Hematopoietic multipotent progenitor cell treated with erythropoietin and hydrocortisone succinate and interleukin-3 and kit ligand, for 4 days (in vitro differentiated cells): ENCODE data around the gene GPR171.
"Not testable (repeated sequence)": the region's sequence is repeated elsewhere in the genome, so short reads cannot be mapped to it uniquely, and the experiment has no call there.

Experiments
- DNase-seq: peaks from one replicate; pipeline ENCODE4 v3.0.0-alpha.2; 2015

The GPR171 gene, protein sequence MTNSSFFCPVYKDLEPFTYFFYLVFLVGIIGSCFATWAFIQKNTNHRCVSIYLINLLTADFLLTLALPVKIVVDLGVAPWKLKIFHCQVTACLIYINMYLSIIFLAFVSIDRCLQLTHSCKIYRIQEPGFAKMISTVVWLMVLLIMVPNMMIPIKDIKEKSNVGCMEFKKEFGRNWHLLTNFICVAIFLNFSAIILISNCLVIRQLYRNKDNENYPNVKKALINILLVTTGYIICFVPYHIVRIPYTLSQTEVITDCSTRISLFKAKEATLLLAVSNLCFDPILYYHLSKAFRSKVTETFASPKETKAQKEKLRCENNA

DNA sequence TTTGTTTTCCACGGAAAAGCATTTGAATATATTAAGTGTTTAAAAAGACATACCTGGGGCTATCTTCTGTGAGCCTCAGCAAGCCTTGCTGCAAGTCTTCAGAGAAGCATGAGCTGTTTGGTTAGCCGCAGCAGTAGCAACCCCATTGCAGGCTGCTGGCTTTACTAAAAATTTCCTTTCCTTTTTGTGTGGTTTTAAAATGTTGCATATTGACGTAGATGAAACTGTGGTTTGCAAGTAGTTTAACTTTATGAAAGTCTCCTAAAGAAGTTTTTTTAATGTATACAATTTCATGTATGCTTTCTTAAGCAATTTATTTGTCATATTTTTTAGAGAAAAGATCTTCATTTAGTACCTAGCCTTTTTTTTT is at the start of gene GPR171:
GPR171 (minus strand) TSS at position 166 of the 370 bp plus-strand sequence. CDS start 3,830 bp downstream, outside the sequence.
- DNase-seq: peak; percentile 28

DNA sequence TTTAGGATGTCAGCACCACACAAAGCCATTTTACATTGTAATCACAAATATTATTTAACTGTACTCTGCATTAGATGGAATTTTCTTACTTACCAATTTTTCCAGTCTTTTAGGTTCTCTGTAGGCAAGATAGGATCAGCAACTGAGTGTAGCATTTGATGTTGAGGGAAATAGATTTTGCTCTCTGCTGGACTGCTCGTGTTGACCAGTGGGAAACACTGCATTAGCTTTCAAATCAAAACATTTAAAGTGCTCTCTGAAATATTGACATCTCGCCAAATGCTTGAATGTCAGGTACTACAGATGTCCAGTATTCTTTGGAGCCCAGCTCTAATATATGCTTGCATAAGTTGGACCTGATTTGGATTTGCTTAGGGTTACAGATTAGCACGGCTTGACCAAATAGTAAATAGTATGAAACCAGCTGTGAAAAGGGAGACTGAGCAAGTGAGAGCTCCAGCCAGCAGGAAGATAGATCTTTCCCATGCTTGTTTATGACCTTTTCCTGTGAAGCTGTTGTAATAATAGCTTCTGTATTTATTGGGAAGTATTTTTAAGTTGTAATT is 45.8 kb upstream of the GPR171 start:
- no peak for DNase-seq

DNA sequence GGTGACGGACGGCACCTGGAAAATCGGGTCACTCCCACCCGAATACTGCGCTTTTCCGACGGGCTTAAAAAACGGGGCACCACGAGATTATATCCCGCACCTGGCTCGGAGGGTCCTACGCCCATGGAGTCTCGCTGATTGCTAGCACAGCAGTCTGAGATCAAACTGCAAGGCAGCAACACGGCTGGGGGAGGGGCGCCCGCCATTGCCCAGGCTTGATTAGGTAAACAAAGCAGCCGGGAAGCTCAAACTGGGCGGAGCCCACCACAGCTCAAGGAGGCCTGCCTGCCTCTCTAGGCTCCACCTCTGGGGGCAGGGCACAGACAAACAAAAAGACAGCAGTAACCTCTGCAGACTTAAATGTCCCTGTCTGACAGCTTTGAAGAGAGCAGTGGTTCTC is 39.0 kb upstream of the GPR171 start:
- not testable (repeated sequence) for DNase-seq

DNA sequence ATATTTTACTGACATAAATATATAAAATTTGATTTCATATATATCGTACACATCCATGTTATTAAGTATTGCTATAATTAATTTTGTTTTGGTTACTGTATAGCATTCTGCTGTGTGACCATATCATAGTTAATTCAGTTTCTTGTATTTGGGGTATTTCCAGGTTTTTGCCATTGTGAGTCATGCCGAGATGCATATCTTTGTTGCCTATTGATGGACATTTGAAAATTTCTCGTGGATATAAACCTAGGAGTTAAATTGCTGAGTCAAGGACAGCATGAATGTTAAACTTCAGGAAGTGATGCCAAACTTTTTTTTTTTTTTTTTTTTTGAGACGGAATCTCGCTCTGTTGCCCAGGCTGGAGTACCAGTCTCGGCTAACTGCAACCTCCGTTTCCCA is 33.7 kb upstream of the GPR171 start:
- DNase-seq: no peak

DNA sequence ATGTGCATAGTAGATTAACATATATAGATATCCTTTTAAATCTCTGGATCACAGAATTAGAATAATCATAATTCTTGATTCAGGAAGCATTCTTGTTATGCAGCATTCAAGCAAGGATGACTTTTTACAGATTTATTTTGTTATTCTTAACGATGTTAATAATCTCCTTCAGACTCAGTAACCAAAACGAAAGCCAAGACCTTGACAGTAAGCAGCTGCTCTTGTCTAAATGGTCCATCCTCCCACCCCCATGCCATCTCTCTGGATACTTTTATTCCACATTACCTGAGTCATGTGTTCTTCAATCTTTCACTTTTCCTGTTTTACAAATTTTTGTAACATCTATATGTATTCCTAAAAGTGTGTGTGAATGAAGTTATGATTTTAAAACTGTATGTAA is 33.3 kb upstream of the GPR171 start:
- DNase-seq: no peak

DNA sequence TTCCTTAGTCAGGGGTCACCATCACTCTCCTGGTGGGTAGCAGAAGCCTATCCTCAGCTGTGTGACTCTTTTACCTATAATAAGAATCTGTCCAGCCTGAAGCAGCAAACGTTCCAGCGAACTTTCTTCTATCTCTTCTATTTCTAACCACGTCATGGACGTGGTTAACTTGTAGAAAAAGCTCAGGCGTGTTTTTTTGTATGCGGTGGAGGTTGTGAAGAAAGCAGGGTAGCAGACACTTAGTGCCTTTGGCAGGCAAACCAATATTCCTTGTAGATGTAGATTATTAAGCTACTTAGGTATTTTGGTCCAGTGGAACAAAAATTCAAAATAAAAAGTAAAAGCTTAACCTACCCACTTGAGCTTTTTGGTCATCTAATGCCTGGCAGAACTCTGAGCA is 31.8 kb upstream of the GPR171 start:
- DNase-seq: no peak

DNA sequence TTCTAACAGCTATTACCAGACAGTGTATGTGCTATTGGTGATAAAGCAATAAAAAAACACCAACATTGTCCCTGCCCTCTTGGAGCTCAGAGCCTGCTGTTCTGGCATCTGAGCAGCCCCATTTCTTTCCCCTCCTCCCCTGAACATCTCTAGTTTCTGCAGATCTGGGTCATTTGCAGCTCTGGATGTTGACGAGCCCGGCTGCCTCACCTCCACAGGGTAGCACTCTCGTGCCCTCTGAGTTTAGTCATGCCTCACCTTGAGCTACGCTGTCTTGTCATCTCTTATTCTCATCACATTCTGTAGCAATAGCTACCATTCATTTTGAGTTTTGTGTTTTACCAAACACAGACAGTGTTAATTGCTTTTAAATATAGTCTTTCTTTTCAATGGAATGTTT is 30.0 kb upstream of the GPR171 start:
- DNase-seq: no peak

DNA sequence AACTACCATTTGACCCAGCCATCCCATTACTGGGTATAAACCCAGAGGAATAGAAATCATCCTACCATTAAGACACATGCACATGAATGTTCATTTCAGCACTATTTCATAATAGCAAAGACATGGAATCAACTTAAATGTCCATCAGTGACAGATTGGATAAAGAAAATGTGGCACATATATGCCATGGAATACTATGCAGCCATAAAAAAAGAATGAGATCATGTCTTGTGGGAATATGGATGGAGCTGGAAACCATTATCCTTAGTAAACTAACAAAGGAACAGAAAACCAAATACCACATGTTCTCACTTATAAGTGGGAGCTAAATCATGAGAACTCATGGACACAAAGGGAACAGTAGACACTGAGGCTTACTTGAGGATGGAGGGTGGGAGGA is 29.4 kb upstream of the GPR171 start:
- DNase-seq: not testable (repeated sequence)

DNA sequence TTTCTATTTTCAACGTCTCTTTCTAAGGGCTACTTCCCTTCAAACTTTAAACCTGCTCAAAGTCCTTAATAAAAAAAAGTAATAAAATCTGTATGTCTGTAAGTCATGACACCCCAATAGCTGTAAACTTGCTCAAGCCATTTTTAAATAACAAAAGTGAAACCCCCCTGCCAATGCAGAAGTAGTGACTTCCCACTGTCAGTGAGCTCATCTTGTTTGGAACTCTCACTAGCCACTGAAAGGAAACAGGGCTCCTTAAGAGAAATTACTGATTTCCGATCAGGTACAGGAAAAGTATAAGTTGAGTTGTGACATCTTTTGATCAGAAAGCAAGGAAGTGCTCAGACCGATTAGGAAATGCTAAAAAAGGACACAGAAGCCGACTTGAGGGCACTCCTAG is 27.6 kb upstream of the GPR171 start:
- peak; percentile 35 for DNase-seq

DNA sequence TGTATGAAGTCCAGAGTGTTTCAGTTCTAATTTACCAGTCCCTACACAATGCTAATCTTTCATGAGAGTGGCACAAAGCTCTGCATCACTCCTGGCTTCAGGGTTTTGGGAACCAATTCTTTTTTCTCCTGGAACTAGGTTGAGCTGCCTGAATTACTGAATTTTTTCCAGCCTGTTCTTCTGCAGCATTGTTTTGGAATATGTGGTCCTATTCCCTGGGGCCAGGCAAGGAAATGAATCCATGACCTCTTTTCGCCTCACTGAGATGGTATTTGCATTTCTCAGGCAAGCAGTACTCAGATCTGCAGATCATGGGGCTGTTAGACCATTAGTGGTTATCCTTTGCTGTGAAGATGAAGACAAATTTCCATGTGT is 25.6 kb upstream of the GPR171 start:
- no peak for DNase-seq

DNA sequence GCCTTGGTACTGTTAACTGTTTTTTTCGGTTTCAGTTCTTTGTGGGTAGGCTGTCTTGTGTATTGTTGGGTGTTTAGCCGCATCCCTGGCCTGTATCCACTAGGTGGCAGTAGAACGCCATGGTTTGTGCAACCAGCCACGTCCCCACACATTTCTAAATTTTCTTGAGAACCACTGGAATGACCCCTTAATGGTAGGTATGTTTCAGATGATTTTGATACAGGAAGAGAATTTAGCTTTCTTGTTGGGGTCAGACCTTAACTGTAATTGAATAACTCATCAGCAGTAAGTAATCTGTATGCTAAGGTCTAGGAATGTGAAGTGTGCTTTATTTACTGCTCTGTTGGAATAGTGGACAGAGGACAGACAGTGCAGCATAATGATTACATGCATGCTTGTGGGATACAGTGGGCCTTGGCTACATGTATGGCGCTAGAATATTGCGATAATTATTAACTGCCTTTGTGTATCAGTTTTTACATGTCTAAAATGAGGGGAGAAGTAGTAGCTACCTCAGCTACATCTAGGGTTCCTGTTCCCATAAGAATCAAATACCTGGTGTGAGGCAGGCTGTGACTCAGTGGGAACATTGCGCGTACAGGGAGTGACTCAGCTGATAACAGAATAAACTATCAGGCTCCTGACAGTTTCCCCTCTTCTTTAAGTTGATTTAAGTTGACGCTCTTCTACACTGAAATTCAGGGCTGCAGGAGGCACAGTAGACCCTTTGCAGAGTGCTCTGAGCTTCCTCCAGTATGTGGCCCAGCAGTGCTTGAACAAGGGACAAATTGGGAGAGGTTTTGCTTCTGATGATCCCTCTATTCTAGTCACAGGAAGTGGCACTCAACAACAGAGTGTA is 25.0 kb upstream of the GPR171 start:
- peak; percentile 89 for DNase-seq

DNA sequence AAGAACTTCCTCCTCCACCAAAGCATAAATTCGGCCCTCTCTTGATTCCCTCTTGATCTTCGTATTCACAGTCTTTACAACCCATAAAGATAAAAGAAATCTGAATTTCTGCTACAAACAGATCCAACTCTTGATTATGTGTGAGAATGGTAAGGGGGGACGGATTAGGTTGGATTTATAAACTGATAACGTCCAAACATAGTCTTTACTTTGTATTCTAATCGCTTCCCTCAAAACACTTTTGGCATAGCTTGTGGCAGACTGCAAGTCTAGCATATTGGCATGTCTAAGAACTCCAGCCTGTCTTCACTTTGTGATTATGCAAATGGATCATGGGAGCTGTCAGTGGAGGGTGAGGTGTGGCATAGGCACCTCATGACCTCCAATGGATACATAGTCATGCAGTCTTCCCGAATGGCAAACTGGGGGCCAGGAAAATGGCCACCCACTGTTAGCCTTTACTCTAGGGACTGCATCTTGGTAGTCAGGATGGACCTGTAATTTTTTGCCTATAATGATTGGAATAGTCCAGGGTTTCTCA is 24.3 kb upstream of the GPR171 start:
- no peak for DNase-seq

DNA sequence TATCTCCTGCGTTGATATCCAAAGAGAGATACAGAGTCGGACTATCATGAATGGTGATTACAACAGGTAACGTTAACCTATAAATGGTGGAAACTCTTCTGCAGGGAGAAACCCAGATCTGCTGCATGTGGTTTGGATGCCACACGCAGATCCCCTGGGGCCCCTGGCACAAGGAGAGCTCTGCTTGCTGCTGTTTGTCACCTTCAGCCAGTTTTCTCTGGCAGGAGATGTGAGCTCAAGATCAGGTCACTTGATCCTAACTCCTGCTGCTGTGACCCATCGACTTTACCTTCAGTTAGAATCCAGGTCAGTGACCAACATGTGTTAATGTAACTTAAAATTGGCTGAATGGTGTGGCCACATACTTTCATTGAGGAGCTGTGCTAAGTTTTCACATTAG is 23.8 kb upstream of the GPR171 start:
- DNase-seq: no peak

DNA sequence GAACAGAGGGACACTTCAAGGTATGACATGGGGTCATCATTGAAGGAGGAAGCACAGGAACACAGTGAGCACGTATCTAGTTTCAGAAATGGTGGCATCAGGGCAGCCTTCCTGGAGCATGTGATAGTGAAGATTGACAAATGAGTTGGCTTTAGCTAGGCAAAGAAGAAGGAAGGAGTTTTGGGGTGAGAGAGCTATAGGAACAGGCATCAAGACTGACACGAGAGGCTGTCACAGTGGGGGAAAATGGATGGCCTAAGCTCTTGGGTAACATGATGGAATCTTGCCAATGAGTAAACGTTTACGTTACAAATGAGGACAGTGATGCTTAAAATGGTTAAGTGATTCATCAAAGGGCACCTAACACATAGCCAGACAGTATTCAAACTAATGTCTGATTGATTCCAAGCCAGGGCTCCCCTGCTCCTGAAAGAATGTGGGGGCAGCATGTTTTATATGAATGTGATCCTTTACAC is 23.1 kb upstream of the GPR171 start:
- peak; percentile 50 for DNase-seq

DNA sequence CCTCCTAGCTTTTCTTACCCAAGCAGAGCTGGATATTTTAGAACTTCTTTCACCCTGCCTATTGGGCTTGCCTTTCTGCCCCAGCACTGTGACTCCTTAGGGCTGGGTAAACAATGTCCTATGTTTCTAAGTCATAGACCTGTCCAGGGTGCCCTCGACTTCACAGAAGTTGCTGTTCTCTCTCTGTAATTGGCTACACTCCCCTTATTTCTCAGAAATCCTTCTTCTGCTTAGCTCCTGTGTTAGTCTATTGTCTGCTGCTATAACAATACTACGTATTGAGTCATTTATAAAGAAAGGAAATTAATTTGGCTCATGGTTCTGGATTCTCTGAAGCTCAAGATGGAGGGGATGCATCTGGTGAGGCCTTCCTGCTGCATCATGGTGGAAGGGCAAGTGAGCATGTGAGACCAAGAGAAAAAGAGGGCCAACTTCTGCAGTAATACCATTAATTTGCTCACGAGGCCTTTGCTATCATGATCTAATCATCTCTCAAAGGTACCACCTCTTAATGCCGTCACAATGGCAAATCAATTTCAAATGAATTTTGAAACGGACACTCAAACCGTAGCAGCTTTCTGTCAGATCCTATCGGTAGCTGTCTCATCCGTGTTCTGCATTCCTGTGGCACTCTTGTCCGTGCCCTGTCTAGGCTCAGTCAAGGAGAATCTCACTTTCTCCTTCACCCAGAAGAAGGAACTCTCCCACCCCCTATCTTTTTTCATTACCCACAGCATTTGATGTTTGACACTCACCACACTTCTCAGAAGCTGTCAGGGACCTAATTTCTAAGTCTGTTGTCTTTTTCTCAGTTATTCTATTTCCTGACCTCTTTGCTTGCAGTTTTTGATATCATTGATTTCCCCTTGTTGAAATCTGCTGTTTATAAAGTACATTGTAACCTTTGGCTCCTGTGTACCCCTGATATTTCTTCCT is 22.3 kb upstream of the GPR171 start:
- DNase-seq: peak; percentile 50

DNA sequence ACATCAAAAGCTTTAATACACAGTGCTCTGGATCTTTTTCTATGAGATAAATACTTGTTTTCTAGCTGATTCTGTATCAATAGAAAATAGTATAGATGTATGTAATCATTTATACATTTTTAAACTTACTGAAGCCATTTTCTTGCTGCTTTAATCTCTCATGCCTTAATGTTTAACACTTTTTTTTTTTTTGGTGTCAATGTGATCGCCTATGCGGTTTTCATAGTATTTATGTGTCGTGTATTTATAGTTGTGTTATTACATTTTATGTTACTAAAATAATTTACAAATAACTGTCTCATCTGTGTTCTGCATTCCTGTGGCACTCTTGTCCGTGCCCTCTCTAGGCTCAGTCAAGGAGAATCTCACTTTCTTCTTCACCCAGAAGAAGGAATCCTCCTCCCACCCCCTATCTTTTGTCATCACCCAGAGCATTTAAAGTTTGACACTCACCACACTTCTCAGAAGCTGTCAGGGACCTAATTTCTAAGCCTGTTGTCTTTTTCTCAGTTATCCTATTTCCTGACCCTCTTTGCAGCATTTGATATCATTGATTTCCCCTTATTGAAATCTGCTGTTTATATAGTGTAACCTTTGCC is 21.4 kb upstream of the GPR171 start:
- DNase-seq: no peak

DNA sequence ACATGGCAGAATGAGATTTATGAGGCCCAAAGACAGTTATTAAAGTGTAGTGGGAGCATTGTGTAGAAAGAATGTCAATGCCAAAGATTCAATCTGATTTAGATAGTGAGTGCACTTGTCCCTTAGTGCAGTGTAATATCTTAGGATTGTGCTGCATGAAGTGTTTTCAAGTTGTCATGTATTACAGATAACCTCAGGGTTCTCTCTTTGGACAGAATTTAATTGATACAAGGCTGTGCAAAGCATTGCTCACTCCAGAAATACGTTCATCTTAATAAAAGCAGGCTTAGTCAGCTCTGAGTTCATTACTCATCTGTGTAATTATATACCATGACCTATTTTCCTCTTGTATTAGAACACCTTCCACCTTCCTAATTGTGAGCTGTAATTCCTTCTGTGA is 16.0 kb upstream of the GPR171 start:
- no peak for DNase-seq

DNA sequence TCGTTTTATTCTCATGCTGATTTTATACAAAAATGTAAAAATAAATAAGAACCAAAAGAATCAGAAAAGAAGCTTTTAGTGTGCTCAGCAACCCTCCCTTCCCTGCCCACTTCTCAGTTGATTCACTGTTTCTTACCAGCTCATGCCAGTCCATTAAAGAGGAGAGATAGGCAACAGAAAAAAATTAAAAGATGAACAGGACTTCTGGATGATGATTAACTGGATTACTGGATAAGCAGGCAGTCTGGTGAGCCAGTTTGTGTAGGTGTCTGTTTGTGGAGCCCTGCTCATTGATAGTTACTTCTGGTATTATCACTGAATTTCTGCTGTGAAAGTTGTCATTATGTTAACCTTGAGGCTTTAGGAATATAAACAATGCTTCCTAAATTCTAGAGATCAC is 15.1 kb upstream of the GPR171 start:
- no peak for DNase-seq

DNA sequence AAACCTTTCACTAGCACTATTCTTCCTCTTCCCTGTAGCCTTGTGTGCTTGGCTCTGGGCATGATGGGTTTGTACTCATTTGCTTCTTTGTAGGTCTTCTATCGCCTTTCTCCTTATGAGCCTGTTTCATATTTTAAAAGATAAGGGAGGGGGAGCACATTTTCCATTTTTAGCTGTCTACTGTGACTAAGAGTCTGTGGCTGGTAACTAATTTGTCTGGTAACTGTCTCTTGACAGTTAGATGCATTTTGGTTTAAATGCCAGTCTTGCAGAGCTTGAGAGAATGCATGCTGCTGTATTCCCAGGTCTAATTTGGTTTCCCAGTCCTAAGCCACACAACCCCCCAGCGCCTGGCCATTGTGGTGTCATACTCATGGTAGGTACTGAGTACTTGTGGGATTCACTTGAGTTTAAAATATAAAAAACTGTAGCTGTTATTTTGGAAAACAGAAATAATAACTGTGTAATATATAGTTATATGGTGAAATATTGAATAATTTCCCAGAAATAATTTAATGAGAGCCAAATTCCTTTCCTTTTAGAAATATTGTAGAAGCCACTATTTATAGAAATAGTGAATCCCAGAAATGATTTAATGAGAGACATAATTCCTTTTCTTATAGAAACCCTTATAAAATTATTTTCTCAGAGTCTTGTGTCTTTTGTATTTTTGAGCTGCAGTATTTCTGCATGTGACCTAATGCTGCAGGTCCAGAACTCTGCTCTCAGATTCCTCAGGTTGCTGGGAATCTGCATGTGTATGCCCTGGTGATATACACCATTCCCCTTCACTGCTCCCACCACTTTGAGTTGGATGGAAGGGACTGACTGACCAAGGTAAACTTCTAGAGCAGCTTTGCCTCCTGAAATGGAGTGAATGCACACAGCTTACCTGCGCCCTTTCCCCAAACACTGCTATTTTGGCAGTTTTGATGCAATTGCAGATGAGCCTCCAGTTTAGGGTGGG is 13.9 kb upstream of the GPR171 start:
- peak; percentile 85 for DNase-seq

DNA sequence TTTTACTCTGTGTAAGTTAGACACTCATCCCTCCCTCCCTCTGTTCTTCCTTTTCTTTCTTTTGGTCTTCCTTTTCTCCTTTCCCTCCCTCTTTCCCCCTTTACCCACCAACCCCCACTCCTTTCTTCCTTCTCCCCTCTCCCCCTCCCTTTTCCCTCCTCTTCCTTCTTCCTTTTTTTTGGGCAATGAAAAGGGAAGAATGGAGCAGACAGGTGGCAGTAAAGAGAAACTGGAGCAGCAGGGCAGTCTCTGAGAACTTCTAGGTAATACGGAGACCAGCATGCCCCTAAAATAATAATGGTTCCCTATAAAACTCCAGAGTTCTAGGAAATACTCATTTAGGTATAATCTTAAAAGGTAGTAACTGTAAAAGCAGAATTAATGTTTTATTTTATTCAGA is 11.4 kb upstream of the GPR171 start:
- DNase-seq: no peak

DNA sequence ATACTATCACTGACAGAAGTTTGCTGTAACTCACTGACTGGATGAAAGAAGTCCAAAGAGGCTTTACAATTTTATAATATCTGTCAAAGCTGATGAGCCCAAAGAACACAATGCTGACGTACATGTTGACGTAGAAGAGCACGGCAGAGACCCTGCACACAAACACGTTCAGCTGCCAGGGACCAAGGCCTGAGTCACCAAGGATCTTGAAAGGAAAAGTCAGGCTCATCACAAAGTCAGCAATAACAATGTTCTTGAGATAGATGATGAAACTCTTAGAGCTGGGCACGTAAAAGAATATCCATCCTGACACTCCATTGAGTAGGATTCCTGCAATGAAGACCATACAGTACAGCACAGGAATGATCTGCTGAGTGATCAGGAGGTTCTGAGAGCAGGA is 10.9 kb upstream of the GPR171 start:
- no peak for DNase-seq
